IMR-90 (cell line): ENCODE data around the gene TM2D3.

ENCODE experiments used
- CEBPB ChIP-seq: IDR thresholded peaks from 2 replicates; pipeline ENCODE4 v1.6.1; 2012; ENCODE audit warnings: low read depth, low read length, improper control_type of control experiment
- FOS ChIP-seq: fragments of 150-350 bp; IDR thresholded peaks from 2 replicates; pipeline ENCODE4 v1.6.1; 2016; ENCODE audit warnings: low read depth, low read length
- MAZ ChIP-seq: IDR thresholded peaks from 2 replicates; pipeline ENCODE4 v1.6.1; 2012; ENCODE audit warnings: low read depth, mild to moderate bottlenecking, low read length, improper control_type of control experiment, moderate library complexity, borderline replicate concordance
- NFE2L2 ChIP-seq: fragments of 150-350 bp; IDR thresholded peaks from 2 replicates; pipeline ENCODE4 v1.6.1; 2016; ENCODE audit warnings: low read depth, mild to moderate bottlenecking, low read length
- POLR2A ChIP-seq: IDR thresholded peaks from 2 replicates; pipeline ENCODE4 v1.6.1; 2012; ENCODE audit warnings: mild to moderate bottlenecking, low read depth, low read length
- RAD21 ChIP-seq: IDR thresholded peaks from 2 replicates; pipeline ENCODE4 v1.6.1; 2012; ENCODE audit warnings: low read length, improper control_type of control experiment
- RCOR1 ChIP-seq: IDR thresholded peaks from 2 replicates; pipeline ENCODE4 v1.6.1; 2012; ENCODE audit warnings: mild to moderate bottlenecking, low read length, improper control_type of control experiment; ENCODE audit not compliant: insufficient replicate concordance
- RFX5 ChIP-seq: IDR thresholded peaks from 2 replicates; pipeline ENCODE4 v1.8.0; 2012; ENCODE audit warnings: low read depth, mild to moderate bottlenecking, low read length, moderate library complexity
- TF ChIP-seq, protein P1 (sequence below): conservative IDR thresholded peaks from 2 replicates; pipeline ENCODE4 v1.5.1; 2012; ENCODE audit warnings: mild to moderate bottlenecking, low read depth, low read length, improper control_type of control experiment
- TF ChIP-seq, protein P2 (sequence below): fragments of 150-350 bp; IDR thresholded peaks from 2 replicates; pipeline ENCODE4 v1.6.1; 2016; ENCODE audit warnings: low read depth, mild to moderate bottlenecking, low read length, moderate library complexity, borderline replicate concordance
- TF ChIP-seq, protein P3 (sequence below): fragments of 150-350 bp; IDR thresholded peaks from 2 replicates; pipeline ENCODE4 v1.6.1; 2017; ENCODE audit warnings: mild to moderate bottlenecking, antibody characterized with exemption, low read length, low read depth

DNA sequence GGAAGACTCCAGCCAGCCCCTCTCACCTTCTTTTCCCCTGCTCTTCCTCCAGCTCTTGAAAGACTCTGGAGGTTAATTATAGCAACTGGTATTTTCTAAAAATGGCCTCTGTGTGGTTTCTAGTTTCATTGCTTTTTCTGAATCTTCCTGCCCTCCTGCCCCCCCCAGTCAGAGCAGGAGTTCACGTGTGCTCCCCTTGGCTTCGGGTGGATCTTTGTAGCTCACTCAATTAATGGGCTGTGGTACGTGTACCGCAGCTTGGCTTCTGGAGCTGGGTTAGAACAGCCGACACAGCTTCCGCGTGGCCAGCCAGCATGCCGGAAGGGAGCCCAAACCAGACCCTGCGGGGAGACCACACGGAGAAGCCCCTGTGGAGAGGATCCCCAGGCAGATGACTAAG, 31.5 kb downstream of the TM2D3 start:
- TF ChIP-seq RCOR1 (no peak), RFX5 (no peak), RAD21 (no peak), POLR2A (no peak), MAZ (no peak), CEBPB (no peak), FOS (no peak), NFE2L2 (no peak)
- TF ChIP-seq, protein P1, sequence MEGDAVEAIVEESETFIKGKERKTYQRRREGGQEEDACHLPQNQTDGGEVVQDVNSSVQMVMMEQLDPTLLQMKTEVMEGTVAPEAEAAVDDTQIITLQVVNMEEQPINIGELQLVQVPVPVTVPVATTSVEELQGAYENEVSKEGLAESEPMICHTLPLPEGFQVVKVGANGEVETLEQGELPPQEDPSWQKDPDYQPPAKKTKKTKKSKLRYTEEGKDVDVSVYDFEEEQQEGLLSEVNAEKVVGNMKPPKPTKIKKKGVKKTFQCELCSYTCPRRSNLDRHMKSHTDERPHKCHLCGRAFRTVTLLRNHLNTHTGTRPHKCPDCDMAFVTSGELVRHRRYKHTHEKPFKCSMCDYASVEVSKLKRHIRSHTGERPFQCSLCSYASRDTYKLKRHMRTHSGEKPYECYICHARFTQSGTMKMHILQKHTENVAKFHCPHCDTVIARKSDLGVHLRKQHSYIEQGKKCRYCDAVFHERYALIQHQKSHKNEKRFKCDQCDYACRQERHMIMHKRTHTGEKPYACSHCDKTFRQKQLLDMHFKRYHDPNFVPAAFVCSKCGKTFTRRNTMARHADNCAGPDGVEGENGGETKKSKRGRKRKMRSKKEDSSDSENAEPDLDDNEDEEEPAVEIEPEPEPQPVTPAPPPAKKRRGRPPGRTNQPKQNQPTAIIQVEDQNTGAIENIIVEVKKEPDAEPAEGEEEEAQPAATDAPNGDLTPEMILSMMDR = no peak
- TF ChIP-seq, protein P2, sequence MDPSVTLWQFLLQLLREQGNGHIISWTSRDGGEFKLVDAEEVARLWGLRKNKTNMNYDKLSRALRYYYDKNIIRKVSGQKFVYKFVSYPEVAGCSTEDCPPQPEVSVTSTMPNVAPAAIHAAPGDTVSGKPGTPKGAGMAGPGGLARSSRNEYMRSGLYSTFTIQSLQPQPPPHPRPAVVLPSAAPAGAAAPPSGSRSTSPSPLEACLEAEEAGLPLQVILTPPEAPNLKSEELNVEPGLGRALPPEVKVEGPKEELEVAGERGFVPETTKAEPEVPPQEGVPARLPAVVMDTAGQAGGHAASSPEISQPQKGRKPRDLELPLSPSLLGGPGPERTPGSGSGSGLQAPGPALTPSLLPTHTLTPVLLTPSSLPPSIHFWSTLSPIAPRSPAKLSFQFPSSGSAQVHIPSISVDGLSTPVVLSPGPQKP = no peak
- TF ChIP-seq, protein P3, sequence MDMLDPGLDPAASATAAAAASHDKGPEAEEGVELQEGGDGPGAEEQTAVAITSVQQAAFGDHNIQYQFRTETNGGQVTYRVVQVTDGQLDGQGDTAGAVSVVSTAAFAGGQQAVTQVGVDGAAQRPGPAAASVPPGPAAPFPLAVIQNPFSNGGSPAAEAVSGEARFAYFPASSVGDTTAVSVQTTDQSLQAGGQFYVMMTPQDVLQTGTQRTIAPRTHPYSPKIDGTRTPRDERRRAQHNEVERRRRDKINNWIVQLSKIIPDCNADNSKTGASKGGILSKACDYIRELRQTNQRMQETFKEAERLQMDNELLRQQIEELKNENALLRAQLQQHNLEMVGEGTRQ = no peak
